Activated CD8-positive, alpha-beta memory T cell treated with anti-CD3 and anti-CD28 coated beads for 24 hours (primary cell): ENCODE data around the gene PKNOX1.
"Not testable (repeated sequence)": the region's sequence is repeated elsewhere in the genome, so short reads cannot be mapped to it uniquely, and the experiment has no call there.

Experiments used
- DNase-seq: peaks from one replicate; pipeline ENCODE4 v3.0.0-alpha.2; 2020

Gene PKNOX1

GRCh38 chr21:42956824-42957630 lies 17.3 kb upstream of the PKNOX1 start:
- no peak for DNase-seq

- not testable (repeated sequence) for DNase-seq
These were observed 16.2 kb upstream of the PKNOX1 start for GRCh38 chr21:42958122-42958521.

DNA sequence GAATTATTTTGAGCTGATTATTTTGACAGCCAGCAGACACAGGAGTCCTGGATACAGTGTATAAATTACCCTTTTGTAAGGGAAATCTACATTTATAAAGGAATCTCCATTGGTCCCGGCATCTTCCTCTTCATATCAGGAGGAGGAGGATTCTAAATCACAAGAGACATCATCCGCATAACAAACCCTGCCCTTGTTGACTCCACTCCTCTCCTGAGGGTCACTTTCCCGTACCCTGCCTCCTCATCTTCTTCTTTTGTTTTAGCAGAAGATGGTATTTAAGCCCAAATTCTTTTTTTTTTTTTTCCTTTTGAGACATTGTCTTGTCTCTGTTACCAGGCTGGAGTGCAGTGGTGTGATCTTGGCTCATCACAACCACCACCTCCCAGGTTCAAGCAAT lies 14.6 kb upstream of the PKNOX1 start:
- DNase-seq, result no peak

DNA sequence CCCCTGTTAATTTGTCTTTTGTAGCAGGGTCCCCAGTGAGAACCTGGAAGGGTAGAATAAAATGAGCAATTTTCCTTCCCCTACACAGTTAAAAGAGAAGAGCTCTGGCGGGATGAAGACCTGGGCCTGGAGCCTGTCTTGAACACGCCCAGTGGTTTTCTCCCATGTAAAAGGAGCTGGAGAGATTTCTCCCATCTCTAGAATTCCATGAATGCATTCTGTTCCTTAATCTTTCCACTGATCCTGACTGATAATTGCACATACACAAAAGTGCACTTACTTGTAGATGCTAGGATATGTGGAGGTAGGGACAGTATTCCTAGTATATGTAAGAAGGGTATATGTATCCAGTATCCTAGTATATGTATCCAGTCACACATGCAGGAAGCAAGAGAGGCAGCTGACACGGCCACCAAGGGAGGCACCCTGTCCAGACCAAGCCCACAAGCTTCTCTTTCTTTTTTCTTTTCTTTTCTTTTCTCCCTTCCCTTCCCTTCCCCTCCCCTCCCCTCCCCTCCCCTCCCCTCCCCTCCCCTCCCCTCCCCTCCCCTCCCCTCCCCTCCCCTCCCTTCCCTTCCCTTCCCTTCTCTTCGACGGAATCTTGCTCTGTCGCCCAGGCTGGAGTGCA lies 11.9 kb upstream of the PKNOX1 start:
- no peak for DNase-seq

DNA sequence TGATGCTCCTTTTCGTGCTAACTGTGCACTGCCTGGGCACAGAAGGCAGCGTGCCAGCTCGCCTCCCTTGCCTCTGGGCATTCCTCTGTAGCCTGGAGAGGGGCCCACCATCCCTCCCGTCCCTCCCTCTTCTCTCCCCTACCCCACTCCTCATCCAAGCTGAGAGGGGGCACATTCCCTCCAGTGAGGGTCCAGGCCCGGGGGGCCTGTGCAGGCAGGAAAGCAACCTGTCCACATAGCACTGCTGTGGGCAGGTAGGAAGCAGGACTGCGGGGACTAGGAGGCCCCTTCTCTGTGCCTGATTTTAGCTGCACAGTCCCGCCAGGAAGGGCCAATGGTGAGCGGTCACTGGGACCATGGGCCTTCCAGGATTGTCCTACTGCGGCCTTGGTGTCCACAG lies 10.3 kb upstream of the PKNOX1 start:
- DNase-seq, result no peak

GRCh38 chr21:42964546-42965210 lies 9.7 kb upstream of the PKNOX1 start:
- DNase-seq, result no peak

- no peak for DNase-seq
These were observed 9.2 kb upstream of the PKNOX1 start for GRCh38 chr21:42965211-42965560.

- DNase-seq, result not testable (repeated sequence)
These were observed 6.7 kb upstream of the PKNOX1 start for GRCh38 chr21:42967616-42968015.

GRCh38 chr21:42969193-42969600 lies 5.2 kb upstream of the PKNOX1 start:
- DNase-seq, result no peak

DNA sequence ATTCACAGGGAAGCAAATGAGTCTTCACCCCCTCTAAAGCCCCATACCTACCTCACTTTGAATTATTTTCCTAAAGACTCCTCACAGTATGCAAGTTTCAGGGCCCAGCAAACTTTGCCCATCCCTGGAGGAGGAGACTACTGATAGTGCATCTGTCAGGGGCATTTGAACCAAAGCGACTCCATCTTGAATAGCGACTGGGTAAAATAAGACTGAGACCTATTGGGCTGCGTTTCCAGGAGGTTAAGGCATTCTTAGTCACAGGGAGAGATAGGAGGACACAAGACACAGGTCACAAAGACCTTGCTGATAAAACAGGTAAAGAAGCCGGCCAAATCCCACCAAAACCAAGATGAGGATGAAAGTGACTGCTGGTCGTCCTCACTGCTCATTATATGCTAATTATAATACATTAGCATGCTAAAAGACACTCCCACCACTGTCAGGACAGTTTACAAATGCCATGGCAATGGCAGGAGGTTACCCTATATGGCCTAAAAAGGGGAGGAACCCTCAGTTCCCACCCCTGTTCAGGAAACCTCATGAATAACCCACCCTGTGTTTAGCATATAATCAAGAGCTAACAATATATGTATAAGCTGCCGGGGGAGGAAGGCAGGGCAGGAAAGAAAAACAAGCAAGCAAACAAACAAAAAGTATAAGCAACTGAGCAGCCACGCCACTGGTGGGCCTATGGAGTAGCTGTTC lies 3.3 kb upstream of the PKNOX1 start:
- no peak for DNase-seq

GRCh38 chr21:42971897-42972275 lies 2.5 kb upstream of the PKNOX1 start:
- DNase-seq, result no peak

DNA sequence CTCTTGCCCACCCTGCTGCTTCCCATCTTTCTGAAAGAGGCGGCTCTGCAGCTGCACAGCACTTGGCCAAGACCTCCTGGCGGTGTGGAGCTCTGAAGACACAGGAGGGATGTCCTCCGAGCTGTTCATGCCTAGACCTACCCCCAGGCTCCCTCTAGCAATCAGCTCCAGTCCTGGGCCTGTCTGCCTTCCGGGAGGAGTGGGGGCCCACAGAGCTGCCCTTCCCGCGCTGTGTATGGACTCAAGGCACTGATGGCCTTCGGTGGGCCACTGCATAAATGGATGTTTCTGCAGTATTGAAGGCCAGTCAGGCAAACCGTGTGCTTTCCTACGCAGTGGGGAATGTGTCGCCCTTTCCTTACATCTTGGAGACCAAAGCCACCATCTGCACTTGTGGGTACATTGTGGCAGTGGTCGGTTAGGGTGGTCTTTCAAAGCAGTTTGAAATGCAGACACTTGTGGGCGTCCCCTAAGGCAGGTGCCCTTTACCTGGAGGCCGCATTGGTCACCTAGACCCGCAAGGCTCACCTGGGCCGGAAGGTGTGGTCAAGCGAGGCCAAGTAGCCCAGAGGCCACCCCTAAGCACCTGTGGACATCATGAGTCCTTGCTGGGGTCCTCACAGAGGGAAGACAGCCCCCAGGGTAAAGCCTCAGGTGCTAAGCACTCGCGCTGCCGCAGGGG lies 912 bp upstream of the PKNOX1 start:
- DNase-seq, result no peak

GRCh38 chr21:42974832-42975820 lies 764 bp downstream of the PKNOX1 start:
- DNase-seq, result peak; percentile 81

DNA sequence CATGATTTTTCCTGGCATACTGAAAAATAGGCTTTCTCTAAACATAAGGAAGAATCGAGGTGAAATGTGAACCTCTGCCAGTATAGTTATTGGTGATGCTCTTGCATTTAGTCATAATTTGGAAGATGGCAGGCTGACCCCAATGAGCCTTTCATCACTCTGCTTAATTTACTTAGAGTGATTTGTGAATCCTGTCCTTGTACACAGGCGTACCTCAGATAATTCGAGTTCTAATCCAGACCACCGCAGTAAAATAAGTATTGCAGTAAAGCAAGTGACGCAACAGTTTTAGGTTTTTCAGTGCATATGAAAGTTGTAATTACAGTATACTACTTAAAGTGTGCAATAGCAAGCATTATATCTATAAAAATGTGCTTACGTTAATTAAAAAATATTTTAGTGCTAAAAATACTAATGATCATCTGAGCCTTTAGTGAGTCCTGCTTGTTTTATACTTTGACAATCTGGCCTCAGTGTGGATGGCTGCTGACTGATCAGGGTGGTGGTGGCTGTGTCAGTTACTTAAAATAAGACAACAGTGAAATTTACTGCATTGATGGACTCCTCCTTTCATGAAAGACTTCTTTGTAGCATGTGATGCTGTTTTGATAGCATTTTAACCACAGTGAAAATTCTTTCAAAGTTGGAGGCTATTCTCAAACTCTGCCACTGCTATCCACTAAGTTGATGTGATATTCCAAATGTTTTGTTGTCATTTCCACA lies 1.7 kb downstream of the PKNOX1 start:
- no peak for DNase-seq

DNA sequence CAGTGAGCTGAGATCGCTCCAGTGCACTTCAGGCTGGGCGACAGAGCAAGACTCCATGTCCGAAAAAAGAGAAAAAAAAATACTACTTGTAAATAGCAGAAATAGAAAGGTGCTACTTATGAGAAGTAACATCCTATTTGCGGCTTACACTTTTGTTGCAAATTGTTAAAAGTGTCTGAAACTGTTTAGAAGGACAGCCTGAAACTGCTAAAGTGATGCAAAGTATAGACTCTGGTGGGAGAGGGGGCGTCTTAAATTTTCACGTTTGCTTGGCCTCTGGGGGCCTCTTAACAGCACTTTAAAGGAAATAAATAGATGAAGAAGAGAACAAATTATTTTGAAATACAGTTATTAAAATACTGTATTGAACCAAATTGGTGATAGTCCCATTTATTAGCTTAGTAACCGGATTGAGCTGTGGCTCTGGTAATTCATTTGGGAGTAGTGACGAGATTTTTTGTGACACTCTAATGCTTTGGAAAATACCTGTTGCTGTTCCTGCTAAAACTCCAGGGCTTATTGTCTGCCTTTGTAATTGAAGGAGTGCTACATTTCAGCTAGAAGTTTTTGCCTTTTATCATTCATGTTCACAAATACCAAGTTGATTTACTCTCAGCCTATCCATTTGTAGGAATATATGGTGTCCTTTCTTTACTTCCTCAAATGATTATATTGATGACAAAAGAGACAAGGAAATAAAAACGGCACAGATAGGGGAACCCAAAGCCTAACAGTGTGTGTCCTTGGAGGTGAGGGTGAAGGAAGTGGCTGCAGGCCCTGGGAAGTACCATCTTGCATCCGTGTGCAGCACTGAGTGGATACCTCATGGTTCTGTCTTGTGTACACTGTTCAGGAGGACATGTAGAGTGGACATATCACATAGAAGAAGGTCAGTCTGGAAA lies 6.2 kb downstream of the PKNOX1 start:
- DNase-seq, result no peak

GRCh38 chr21:42981214-42981523 lies 6.8 kb downstream of the PKNOX1 start:
- no peak for DNase-seq

DNA sequence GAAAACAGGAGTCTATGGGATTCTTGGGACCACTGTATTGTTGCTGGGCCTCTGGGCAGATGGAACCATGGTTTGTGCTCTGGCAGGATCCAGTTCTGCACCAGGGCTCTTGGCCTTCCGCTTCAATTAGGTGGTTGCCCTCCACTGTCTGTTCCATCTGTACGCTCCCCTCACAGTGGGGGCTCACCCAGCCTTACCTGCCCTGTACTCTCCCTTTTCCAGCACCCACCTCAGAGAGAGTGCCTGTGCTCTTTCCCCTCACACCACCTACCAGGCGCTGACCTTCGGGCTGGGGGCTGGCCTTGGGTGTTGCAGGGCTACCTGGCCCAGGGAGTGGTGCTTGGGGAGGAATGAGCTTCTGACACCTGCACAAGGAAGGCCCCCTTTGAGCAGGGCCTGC lies 7.5 kb downstream of the PKNOX1 start:
- DNase-seq, result no peak

- no peak for DNase-seq
These were observed 8.7 kb downstream of the PKNOX1 start for GRCh38 chr21:42983103-42983502.

- DNase-seq, result no peak
These were observed 9.5 kb downstream of the PKNOX1 start for GRCh38 chr21:42983869-42984268.
